HPDE6-E6E7 (cell line): ENCODE data around the gene ERC2.

Source experiments
- DNase-seq: peaks from one replicate; pipeline ENCODE4 v3.0.0; 2011; ENCODE audit warnings: missing footprints; ENCODE audit errors: extremely low spot score

The ERC2 gene

DNA sequence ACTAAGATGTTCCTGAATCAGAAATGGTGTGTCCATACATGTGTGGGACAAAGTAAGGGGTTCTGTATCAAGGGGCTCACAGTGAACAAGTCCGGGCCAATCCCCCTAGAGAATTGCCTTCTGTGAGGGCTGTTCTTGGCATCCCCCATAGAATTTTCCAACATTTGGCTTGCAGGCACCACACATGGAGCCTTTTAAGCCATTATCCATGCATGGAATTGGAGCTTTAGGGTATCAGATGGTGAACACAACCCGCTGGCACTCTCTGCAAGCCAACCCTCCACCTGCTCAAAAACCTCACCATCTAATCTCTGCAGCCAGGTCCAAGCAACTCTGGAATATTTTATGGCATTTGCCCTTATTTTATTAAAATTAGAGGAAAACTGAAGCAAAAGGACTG, 278.7 kb downstream of the ERC2 start:
- DNase-seq: no peak

DNA sequence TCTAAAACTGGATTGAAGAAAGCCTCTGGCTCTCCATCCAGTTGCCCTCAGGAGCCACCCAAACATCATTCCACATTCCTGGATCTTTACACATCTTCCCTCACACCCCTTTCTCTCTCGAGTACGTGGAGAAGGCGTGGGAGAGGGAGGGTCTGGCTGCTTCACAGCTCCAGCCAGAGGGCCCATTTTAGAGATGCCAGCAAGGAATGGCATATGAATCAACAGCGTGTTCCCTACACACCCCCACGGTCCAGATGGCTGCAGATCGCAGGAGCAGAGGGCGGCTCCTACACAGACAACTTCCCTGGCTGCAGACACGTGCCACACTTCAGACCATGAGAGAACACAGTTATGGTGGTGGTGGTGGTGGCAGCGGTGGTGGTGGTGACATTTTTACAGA, 280.1 kb downstream of the ERC2 start:
- no peak for DNase-seq

DNA sequence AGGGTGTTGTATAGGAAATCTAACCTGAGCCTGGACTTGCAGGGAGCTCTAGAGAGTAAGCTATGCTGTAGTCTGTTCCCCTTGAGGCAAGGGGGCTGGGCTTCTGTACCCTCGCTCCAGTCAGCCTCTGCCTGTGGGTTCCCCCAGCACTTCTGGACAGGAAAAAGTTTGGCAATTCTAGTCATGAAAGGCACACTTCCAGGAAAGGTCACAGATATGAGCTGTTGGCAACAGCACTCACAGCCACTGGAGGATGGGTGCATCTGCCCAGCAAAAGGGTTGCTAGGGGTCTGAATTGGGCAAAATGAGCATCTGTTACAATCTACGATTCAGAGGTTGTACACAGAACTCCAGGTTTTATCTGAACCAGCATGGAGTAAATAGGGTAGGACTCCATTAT, 281.2 kb downstream of the ERC2 start:
- DNase-seq: no peak

DNA sequence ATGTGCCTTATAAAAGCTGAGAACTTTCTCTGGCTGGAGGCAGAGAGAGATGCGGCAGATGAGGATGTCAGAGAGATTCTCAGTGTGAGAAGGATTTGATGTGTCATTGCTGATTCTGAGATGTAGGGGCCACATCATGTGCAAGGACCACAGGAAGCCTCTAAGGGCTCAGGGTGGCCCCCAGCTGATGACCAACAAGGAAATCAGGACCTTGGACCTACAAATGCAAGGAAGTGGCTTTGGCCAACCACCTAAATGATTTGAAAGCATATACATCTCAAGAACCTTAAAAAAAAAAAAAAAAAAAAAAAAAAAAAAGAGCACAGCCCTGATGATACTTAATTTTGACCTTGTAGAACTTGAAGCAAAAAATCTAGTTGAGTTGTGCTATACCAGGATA, 282.4 kb downstream of the ERC2 start:
- no peak for DNase-seq

DNA sequence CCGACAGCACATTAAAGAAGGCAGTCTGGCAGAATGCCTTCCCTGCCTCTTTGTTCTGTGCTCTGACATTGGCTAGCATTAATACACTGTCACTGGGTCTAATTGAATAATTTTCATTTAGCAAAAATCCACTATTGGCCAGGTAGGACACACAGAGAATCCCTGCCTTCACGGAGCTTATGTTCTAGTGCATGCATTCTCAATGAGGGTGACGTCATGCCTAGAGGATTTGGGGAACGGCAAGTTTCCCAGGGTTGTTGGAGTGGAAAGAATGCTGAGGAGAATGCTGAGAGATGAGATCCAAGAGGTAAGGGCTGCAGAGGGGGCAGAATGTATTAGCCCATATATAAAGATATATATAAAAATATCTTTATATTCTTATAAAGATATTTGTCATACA, 284.7 kb downstream of the ERC2 start:
- no peak for DNase-seq

DNA sequence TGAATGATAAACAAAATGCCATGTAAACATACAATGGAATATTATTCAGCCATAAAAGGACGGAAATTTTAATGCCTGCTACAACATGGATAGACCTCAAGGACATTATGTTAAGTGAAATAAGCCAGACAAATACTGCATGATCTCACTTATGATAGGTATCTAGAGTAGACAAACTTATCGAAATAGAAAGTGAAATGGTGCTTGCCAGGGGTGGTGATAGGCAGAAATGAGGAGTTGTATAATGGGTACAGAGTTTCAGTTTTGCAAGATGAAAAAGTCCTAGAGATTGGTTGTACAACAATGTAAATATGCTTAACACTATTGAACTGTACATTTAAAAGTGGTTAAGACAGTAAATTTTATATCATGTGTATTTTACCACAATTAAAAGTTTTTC, 287.8 kb downstream of the ERC2 start:
- DNase-seq: no peak

DNA sequence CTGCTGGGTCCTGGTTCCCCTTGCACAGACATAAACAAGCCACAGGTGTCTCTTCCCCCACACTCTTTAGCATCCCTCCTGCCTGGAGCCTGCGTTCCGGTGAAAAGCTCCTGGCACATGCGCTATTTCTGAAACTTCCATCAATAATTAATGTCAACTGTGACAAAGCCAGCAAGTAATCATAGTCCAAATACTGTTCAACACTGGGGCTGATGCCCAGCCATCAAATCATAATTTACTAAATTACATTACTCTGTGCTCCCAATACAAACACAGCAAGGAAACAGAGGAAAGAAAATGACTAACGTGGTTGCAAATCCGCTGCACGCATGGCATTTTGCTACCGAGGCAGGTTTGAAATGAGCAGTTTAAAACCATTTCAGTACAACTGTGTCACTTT, 294.7 kb downstream of the ERC2 start:
- DNase-seq: no peak

DNA sequence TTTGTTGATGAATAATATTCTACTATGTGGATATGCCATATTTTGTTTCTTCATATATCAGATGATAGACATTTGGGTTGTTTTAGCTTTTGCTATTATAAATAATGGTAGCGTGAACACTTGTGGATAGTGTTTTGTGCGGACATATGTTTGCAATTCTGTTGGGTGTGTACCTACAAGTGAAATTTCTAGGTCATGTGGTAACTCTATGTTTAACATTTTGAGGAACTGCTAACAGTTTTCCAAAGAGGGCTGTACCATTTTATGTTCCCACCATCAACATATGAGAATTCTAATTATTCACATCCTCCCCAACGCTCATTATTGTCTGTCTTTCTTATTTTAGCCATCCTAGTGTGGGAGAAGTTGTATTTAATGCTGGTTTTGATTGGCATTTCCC, 303.8 kb downstream of the ERC2 start:
- DNase-seq: no peak

DNA sequence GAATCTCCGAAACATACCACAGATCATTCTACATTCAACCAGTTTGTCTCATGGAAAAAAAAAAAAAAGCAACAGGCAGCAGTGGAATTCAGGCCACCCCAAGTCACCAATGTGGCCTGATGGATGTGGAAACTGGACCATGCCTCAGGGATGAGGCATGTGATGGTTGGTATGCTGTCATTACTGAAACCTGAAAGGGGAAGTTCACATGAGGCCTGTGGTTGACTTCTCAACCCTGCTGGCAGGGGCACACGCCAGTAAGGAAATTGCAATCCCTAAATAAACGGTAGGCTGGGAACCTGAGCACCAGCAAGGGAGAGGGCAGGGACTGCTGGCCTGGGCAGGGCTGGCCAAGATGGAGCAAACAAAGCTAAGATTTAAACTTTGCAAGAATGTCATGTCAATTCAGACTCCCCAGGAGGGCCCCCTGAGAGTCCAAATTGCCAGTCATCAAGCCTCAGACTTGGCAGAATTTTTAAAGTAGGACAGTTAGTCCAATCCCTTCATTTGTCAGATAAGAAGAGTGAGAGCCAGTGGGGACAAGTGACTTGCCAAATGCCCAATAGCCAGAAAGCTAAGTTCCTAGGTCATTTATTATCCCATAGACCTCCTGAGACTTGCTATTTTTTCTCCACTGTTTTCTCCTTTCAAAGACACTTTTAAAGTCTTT, 310.4 kb downstream of the ERC2 start:
- DNase-seq: no peak

DNA sequence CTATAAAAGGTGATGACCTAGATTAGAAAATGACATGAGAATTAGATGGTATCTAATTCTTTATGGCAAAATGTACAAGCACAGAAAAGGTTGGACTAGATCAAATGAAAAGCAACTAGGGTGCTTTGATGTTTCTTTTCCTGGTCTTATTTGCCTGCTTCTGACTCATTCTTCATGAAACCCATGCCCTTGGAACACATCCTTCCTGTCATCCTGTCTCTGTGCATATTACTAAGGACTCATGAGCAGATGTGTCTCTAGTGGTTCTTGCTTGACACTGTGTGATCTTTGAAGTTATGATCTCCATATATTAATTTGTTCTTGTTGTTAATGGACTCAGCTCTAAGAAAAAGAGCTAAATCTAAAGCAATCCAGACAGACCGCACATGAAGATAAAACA, 314.0 kb downstream of the ERC2 start:
- DNase-seq: no peak

DNA sequence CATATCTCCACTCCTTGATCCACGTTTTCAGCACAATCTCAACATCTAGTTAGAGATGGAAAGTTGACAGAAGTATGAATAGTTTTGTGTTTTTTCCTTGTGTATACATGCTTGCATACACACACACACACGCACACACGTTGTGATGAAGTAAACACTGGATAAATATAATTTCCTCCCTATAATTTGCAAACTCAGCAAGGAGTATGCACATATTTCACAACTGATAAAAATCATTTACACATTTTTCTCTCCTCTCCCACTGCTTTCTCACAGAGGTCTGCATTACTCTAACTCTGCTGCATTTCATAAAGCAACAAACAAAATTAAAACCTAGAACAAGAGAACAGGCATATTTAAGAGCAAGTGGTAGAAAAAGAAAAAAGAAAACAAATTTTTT, 320.9 kb downstream of the ERC2 start:
- no peak for DNase-seq

DNA sequence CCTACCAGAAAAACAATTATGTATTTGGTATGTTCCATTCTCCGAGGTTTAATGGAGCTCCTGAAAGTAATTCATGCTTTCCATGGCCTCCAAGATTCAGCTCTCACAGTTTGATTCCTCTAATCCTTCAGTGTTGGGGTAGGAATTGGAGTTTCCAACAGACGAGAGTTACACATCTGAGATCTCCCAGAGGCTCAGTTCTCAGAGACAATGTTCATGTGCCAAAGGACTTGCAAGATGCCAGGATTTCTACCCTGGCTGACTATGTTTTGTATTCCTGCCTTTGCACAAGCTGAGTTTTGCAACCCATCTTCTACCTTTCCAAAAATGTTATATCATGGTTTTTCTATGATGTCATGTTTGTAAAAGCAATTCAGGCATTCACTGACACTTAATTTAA, 322.9 kb downstream of the ERC2 start:
- no peak for DNase-seq

DNA sequence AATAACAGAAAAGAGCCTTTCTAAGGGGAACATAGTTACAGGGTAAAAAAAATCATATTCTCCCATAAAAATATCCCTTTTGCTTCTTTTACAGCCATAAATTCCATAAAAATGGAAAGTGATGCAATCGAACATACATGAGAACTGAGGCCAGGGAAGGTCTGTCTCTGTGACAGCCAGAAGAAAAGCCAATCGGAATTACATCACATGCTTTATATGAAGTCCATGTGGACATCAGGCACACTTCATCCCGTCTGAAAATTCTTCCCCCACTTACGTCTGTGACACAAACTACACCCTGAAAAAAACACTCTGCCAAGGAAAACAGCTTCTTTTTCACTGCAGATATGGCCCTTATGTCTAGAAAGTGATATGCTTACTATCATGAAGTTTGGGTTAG, 323.5 kb downstream of the ERC2 start:
- no peak for DNase-seq

DNA sequence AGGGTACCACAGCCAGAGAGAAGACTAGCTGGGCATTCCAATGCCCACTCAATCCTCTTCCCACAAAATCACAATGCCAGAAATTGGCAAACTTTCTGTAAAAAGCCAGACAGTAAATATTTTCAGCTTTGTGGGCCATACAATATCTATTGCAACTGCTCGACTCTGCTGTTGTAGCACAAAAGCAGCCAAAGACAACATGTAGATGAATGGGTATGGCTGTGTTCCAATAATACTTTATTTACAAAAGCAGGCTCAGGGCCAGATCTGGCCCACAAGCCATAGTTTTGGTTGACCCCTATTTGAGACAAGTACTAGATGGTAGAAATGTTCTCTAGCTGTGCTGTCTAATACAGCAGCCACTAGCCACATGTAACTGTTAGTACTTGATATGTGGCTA, 330.9 kb downstream of the ERC2 start:
- DNase-seq: no peak

DNA sequence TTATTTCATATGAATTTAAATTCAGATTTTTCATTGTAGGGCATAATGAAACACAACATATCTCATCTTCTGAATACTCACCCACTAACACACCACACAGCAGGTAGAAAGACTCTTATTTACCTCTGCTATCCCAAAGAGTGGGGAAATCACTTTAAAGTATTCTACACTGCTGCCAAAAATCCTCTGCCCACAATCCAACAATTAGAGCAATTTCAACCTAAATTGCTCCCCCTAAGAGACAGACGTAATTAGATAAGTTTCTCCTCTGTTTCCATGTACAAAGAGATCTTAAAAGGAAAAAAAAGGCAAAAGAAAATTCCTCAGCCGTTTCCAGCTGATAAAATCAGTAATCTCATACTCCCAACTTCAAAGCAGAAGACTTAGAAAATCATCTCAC, 331.8 kb downstream of the ERC2 start:
- DNase-seq: no peak

DNA sequence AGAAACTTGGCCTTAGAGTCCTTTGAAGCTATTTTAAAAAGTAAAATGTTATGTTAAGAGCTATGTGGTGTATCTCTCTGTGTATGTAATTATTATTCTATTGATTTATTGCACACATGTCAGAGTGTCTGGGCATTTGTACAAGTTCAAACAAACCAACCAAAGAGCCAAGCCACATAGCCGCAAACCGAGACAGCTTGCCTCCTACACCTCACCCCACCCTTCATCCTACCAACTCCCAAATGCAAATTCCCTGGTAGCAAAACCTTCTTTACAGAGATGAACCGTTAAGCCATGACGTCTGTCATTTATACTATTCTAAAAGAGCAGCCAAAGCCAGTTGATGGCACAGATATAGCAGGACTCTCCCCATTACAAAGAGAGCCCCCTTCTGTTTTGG, 332.3 kb downstream of the ERC2 start:
- DNase-seq: no peak

DNA sequence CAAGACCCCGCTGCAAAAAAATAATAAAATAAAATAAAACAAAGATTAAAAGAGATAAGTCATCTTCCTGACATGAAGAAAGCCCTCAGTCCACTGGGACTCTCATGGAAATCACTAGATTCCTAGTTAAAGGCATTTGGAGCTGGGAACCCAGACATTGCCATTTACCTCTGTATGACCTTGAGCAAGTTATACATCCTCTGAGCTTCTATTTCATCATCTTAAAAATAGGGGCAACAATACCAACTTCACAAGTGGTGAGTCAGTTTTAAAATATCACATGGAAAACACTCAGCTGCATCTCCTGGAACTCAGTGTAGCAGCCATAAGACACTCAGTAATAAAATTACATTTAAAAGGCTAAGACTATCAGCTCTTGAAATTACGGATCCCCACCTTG, 334.8 kb downstream of the ERC2 start:
- DNase-seq: no peak

DNA sequence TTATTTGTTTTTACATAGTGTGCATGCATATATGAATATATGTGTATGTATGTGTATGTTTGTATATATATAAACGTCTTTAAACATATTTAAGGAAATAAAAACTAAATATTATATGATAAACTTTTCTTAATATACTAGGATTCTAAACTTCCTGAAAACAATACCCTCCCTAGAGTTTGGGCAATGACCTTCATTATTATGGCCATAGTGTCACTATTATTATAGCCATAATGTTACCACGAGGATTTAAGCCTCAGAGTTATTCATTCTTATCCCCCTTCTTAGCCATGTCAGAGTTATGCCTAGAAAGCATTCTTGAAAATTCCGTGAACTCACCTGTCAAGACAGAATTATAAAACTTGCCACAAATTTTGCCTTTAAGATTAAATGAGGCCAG, 335.5 kb downstream of the ERC2 start:
- DNase-seq: no peak

DNA sequence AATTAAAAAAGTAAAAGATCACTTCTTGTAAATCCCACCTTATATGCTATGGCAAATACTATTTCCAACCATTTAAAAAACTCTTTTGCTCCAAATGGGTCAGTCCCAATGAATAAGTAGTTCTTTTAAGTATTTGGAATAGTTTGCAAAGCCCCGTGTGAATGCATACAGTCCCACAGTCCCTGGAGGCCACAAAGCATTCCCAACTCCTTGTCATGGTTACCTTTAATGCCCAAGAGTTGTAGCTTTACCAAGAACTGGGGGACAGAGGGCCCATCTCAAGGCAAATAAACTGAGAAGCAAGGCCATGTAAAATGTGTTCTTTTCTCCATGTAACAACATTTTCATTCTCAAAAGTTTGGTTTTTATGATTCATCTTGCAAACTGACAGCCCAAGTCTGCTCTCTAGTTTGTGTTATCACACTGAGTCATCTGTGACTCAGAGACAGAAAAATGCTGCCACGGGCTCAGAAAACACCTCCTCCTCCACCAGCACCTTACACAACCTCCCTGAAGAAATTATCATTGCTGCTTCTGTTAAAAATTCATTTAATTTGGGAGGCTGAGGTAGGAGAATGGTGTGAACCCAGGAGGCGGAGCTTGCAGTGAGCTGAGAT, 336.2 kb downstream of the ERC2 start:
- DNase-seq: peak; percentile 48

DNA sequence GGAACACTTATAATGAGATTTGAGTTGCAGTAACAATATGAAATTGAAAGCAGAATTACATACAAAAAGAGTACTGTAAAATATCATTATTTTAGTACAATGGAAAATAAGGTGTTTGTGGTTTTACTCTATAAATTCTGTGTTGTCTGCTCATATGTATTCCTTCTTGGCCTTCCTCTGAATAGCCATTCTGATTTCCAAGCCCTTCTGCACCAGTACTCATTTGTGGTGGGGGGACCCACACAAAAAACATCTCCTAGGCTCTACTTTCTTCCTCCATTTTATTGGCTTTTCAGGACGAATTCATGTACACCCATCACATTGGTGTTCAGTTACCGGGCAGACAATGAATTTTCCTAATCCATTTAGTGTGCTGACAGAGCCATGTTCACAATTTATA, 338.2 kb downstream of the ERC2 start:
- no peak for DNase-seq

DNA sequence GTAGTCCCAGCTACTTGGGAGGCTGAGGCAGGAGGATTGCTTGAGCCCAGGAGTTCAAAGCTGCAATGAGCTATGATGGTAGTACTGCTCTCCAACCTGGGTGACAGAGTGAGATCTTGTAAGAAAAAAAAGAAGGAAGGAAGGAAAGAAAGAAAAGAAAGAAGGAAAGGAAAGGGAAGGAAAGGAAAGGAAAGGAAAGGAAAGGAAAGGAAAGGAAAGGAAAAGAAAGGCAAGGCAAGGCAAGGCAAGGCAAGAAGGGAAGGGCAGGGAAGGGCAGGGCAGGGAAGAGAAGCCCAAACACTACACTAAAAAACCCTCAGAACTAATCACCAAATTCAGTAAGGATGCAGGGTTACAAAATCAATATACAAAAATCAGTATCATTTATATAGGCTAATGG, 341.6 kb downstream of the ERC2 start:
- no peak for DNase-seq

DNA sequence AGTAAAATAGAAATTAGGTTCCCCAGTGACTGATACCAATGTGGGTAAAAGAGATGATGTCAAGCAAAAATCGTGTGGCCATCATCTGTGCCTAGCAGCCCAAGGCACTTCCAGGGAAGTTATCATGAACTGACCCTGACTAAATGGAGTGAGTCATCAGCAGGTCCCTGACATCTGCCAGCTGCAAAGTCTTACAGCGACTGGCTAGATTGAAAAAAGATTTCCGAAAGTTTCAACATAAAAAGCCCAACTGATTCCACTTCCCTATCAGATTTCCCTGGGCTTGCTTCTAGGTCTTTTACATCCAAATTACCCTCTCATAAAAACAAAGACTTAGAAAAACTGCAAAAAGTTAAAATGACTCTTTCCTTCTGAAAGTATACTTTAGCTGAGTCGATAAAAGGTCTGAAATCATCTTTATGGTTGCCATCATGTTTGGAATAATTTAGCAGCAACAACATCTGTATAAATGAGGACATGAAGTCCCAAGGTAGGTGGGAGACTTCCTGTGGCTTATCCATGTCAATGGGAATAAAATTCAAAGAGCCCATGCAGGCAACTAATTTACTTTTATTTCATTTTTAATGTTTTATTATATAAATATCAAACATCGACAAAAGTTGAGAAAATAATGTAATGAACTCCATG, 342.8 kb downstream of the ERC2 start:
- DNase-seq: no peak

DNA sequence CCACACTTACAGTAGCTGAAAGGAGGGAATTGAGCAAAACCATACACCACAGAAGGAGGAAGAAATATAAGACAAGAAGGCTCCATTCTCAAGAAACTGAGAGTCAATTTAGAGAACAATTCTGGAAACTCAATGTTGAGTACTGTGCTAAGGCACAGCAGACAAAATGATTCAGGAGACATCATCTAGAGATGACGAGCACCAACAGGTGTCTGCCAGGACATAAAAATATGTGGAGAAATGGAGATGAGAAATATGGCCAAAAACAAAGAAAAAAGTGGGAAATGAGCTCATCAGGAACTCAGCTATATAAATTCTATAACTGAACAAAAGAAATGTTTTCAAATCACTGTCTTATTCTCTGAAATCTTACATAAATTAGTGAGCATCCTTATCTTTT, 343.7 kb downstream of the ERC2 start:
- DNase-seq: no peak

DNA sequence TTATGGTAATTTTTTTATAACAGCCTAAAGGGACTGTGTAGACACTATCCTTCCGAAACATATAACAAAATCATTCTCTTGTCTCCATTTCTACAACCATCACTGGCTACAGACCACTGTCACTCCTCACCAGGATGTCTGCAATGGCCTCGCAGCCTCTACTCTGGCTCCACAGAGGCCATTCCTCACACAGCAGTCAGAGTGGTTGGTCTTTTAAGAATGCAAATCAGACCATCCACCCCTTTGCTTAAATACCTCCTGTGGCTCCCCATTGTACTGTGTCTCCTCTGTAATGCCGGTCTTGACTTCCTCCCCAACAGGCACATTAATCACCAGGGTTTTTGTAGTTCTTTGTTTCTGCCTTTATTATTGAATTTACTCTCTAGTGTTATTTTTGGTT, 344.8 kb downstream of the ERC2 start:
- DNase-seq: no peak
